Measurements from ENCODE around the gene IPPK. TPM values are rescaled to one million over a fixed set of nuclear protein-coding genes. Genes with fewer than 3 reads are reported as not detected.

IPPK gene
- total and polyA plus RNA-seq, 2 of the 8 experiments (the other 6 are each of a cell fraction or from before 2014, with no cell fraction given) = 10.5 to 13.6 TPM

- TF ChIP-seq CBX8 (IDR thresholded peaks at IDR 0.05; ENCODE audit: borderline replicate concordance, low read depth, low read length) (no peak), HDAC6 (IDR thresholded peaks at IDR 0.05; ENCODE audit: low read depth, low read length) (no peak), YY1 (IDR thresholded peaks at IDR 0.05; ENCODE audit: low read depth, low read length) (no peak), KDM1A (IDR thresholded peaks at IDR 0.05; ENCODE audit: borderline replicate concordance, low read length) (no peak), RFX5 (IDR thresholded peaks at IDR 0.05; ENCODE audit: borderline replicate concordance, low read depth, low read length) (no peak), TBP (IDR thresholded peaks at IDR 0.05; ENCODE audit: low read depth, low read length) (no peak)
- H4K20me1 ChIP-seq (replicated peaks in 1 of 2; ENCODE audit: control insufficient read depth in 1 of 2, insufficient read depth in 2 of 2, low read length in 2 of 2) = no peaks in the 10 kb centered on the region
- no peak overlapping the region for H2AK5ac ChIP-seq (ENCODE audit: low read depth, low read length)
- H3K9me3 ChIP-seq (ENCODE audit: insufficient read depth in 2 of 2, low read depth in 1 of 2, low read length in 1 of 2) = no peaks in the 10 kb centered on the region
- no peaks in the 10 kb centered on the region for H3K4me1 ChIP-seq (replicated peaks in 1 of 4; ENCODE audit: control insufficient read depth in 3 of 4, insufficient read depth in 4 of 4, low read length in 3 of 4)
- H4K8ac ChIP-seq (ENCODE audit: extremely low read depth, insufficient read depth, low read length) = no peak overlapping the region
- H3K23me2 ChIP-seq (ENCODE audit: low read depth, low read length) = no peaks in the 10 kb centered on the region
- FAIRE-seq = no peak
- H2BK12ac ChIP-seq (ENCODE audit: low read depth, low read length) = no peak overlapping the region
- H3K4me2 ChIP-seq (ENCODE audit: insufficient read depth in 1 of 2, low read depth in 2 of 2, low read length in 2 of 2) = no peak overlapping the region
- H2BK5ac ChIP-seq (ENCODE audit: low read depth, low read length) = no peak overlapping the region
- no peak overlapping the region for H3K23ac ChIP-seq (ENCODE audit: insufficient read length)
- H3K4me3 ChIP-seq (ENCODE audit: extremely low read depth in 1 of 4, insufficient read depth in 2 of 4, low read depth in 3 of 4, low read length in 4 of 4) = no peak overlapping the region
- no peak overlapping the region for H3K9ac ChIP-seq (replicated peaks in 1 of 4; ENCODE audit: extremely low read depth in 1 of 4, low read depth in 3 of 4, low read length in 3 of 4)
- no peak overlapping the region for H3K4ac ChIP-seq (replicated peaks; ENCODE audit: insufficient read length, low read depth, low read length)
- no peak overlapping the region for H2BK20ac ChIP-seq (ENCODE audit: low read length)
- no peak overlapping the region for H4K5ac ChIP-seq (ENCODE audit: insufficient read length, low read depth, low read length)
- DNase-seq (ENCODE audit: low read depth in 1 of 2, low spot score in 2 of 2) = no peak
- H3K18ac ChIP-seq (ENCODE audit: extremely low read depth, low read length) = no peak overlapping the region
- H2AFZ ChIP-seq (ENCODE audit: low read length) = no peak overlapping the region
- WGBS, 2 experiments (ENCODE audit: extremely low coverage in 1 of 2, insufficient coverage in 1 of 2, insufficient read length in 1 of 2, insufficient replicate concordance in 2 of 2, low coverage in 1 of 2, low lambda C conversion rate in 2 of 2, missing lambda C conversion rate in 1 of 2) = 86% methylated on average over 5 of the region's 5 CpGs; no CpG with 5 or more reads in 1 of the 2 experiments
- no peak overlapping the region for H2BK15ac ChIP-seq (ENCODE audit: low read length)
- CTCF ChIA-PET (ENCODE audit: partially characterized antibody) = interaction anchor here (0.6 to 4.0 kb wide), 6 partner anchors 12 to 323 kb away, joined by 3 to 19 read pairs (median 5); partner anchors contain the start of gene CENPP
- no peaks in the 10 kb centered on the region for H3K79me2 ChIP-seq (ENCODE audit: control insufficient read depth in 1 of 2, insufficient read depth in 2 of 2, low read length in 2 of 2)
- H3K27ac ChIP-seq (ENCODE audit: low read depth, low read length) = no peak overlapping the region
- H4K91ac ChIP-seq (replicated peaks; ENCODE audit: insufficient read length, low read length) = no peak overlapping the region
- peaks cover 2 to 22% (median 13%) of the 10 kb centered on the region in 4 experiments; a peak in 6 of 8 replicates for H3K36me3 ChIP-seq (ENCODE audit: control insufficient read depth in 2 of 4, insufficient read depth in 4 of 4, low read length in 3 of 4)
- POLR2A ChIA-PET (ENCODE audit: partially characterized antibody) = no interaction called here
- H3K27me3 ChIP-seq (replicated peaks in 1 of 4; ENCODE audit: control insufficient read depth in 3 of 4, extremely low read depth in 1 of 4, insufficient read depth in 3 of 4, low read length in 3 of 4) = no peaks in the 10 kb centered on the region
- no peak overlapping the region for H3K14ac ChIP-seq (ENCODE audit: insufficient read length)
- no peak overlapping the region for H3K56ac ChIP-seq (replicated peaks; ENCODE audit: insufficient read length, low read depth, low read length)
- H2BK120ac ChIP-seq (replicated peaks; ENCODE audit: low read depth, low read length) = no peak overlapping the region
- no peaks in the 10 kb centered on the region for H3K79me1 ChIP-seq (ENCODE audit: low read depth, low read length)
Observed at GRCh38 chr9:92632641-92633040, 37.3 kb downstream of the IPPK start.

All from H1 (cell line).